Liver (tissue), 9 donors: ENCODE results near the gene ZMYM4. TPM values are rescaled to one million over a fixed set of nuclear protein-coding genes. Genes with fewer than 3 reads are reported as not detected.

Experiments used
- DNase-seq: peaks from one replicate; pipeline ENCODE4 v3.0.0-alpha.2; 2017; ENCODE audit warnings: low spot score
- H3K27ac ChIP-seq, 2 donors: one replicate each; pipeline ENCODE4 v1.7.0; 2013; ENCODE audit warnings: inconsistent platforms in 2 of 2, low read length in 2 of 2, control low read depth in 1 of 2, low read depth in 1 of 2, mild to moderate bottlenecking in 1 of 2
- H3K27me3 ChIP-seq, 4 donors: one replicate each; pipeline versions ENCODE4 v1.6.1 to v1.7.0; 2013; ENCODE audit warnings: low read length in 3 of 4, inconsistent platforms in 1 of 4, mild to moderate bottlenecking in 1 of 4, moderate library complexity in 1 of 4; ENCODE audit not compliant: control insufficient read depth in 4 of 4, insufficient read depth in 4 of 4
- H3K36me3 ChIP-seq, 4 donors: one replicate each; pipeline versions ENCODE4 v1.6.1 to v1.7.0; 2013; ENCODE audit warnings: low read length in 3 of 4, mild to moderate bottlenecking in 3 of 4, low read depth in 1 of 4, moderate library complexity in 1 of 4; ENCODE audit not compliant: control insufficient read depth in 4 of 4, insufficient read depth in 3 of 4
- H3K4me1 ChIP-seq, 4 donors: one replicate each; pipeline versions ENCODE4 v1.6.1 to v1.7.0; 2013; ENCODE audit warnings: low read length in 3 of 4, mild to moderate bottlenecking in 3 of 4, moderate library complexity in 1 of 4; ENCODE audit not compliant: control insufficient read depth in 4 of 4, insufficient read depth in 4 of 4
- H3K4me3 ChIP-seq, 3 donors: one replicate each; pipeline versions ENCODE4 v1.6.1 to v1.7.0; 2013; ENCODE audit warnings: low read length in 3 of 3, control low read depth in 1 of 3, low read depth in 1 of 3, mild to moderate bottlenecking in 1 of 3
- H3K9ac ChIP-seq, 2 donors: one replicate each; pipeline ENCODE4 v1.7.0; 2013; ENCODE audit warnings: low read length in 2 of 2, mild to moderate bottlenecking in 2 of 2, moderate library complexity in 2 of 2, control low read depth in 1 of 2, low read depth in 1 of 2
- H3K9me3 ChIP-seq, 4 donors: one replicate each; pipeline versions ENCODE4 v1.6.1 to v1.7.0; 2013; ENCODE audit warnings: low read length in 3 of 4; ENCODE audit not compliant: control insufficient read depth in 4 of 4
- EGR1 ChIP-seq, 2 donors: IDR thresholded peaks; 2 replicates each; pipeline ENCODE4 v1.6.1; 2016 to 2018; ENCODE audit warnings: antibody characterized with exemption in 2 of 2, low read depth in 2 of 2
- FOXA1 ChIP-seq: IDR thresholded peaks from 2 replicates; pipeline ENCODE4 v1.6.1; 2016; ENCODE audit warnings: antibody characterized with exemption
- GABPA ChIP-seq, 2 donors: IDR thresholded peaks in 1 of 2; conservative IDR thresholded peaks in 1 of 2; 2 replicates each; pipeline ENCODE4 v1.6.1; 2016; ENCODE audit warnings: antibody characterized with exemption in 2 of 2, mild to moderate bottlenecking in 1 of 2, moderate library complexity in 1 of 2
- HNF4A ChIP-seq, 2 donors: conservative IDR thresholded peaks; 2 replicates each; pipeline ENCODE4 v1.6.1; 2016; ENCODE audit warnings: antibody characterized with exemption in 2 of 2, mild to moderate bottlenecking in 2 of 2
- JUND ChIP-seq, 2 donors: IDR thresholded peaks; 2 replicates each; pipeline ENCODE4 v1.6.1; 2016; ENCODE audit warnings: antibody characterized with exemption in 2 of 2
- RAD21 ChIP-seq, 2 donors: IDR thresholded peaks; 2 replicates each; pipeline ENCODE4 v1.6.1; 2016; ENCODE audit warnings: antibody characterized with exemption in 2 of 2, mild to moderate bottlenecking in 2 of 2
- RXRA ChIP-seq, 2 donors: IDR thresholded peaks; 2 replicates each; pipeline ENCODE4 v1.6.1; 2017 to 2018; ENCODE audit warnings: antibody characterized with exemption in 2 of 2, mild to moderate bottlenecking in 1 of 2
- SP1 ChIP-seq: IDR thresholded peaks from 2 replicates; pipeline ENCODE4 v1.6.1; 2018; ENCODE audit warnings: antibody characterized with exemption, mild to moderate bottlenecking
- WGBS: extraction: QIAGEN DNeasy Blood & Tissue Kit; methylation state at CpG from one replicate; pipeline ENCODE4 v1.1.7; 2013; 5-methylcytosine and 5-hydroxymethylcytosine counted together
- polyA plus RNA-seq, 2 donors: library from polyadenylated mRNA; stranded (reverse) in 1 of 2; unstranded in 1 of 2; fragments of 200-250 nt in 1 of 2; fragments of >200 nt in 1 of 2; fragmentation: Nextera tagmentation in 1 of 2; extraction: Ambion mirVana in 1 of 2; gene quantifications; one replicate each; pipeline versions ENCODE4 v1.2.1 to v1.2.3, GENCODE V29; 2013 to 2015
- total RNA-seq, 2 donors: library from RNA; depleted of rRNA; stranded (reverse); fragments of >200 nt; gene quantifications; one replicate each; pipeline ENCODE4 v1.2.3, GENCODE V29; 2014
- TF ChIP-seq, protein P1 (sequence below): IDR thresholded peaks from 2 replicates; pipeline ENCODE4 v1.6.1; 2016; ENCODE audit warnings: antibody characterized with exemption
- TF ChIP-seq, protein P2 (sequence below): IDR thresholded peaks from 2 replicates; pipeline ENCODE4 v1.6.1; 2016; ENCODE audit warnings: antibody characterized with exemption
- TF ChIP-seq, protein P3 (sequence below): IDR thresholded peaks from 2 replicates; pipeline ENCODE4 v1.6.1; 2016; ENCODE audit warnings: antibody characterized with exemption
- TF ChIP-seq, protein P4 (sequence below): IDR thresholded peaks from 2 replicates; pipeline ENCODE4 v1.6.1; 2016; ENCODE audit warnings: antibody characterized with exemption, mild to moderate bottlenecking
- donor health status: healthy.
- donor health status: healthy.
- donor health status: healthy.
- donor health status: healthy.
- donor health status: healthy.

ZMYM4 gene
- total and polyA plus RNA-seq, 4 donors, result 5.3 to 16.8 (median 10.5) TPM

DNA sequence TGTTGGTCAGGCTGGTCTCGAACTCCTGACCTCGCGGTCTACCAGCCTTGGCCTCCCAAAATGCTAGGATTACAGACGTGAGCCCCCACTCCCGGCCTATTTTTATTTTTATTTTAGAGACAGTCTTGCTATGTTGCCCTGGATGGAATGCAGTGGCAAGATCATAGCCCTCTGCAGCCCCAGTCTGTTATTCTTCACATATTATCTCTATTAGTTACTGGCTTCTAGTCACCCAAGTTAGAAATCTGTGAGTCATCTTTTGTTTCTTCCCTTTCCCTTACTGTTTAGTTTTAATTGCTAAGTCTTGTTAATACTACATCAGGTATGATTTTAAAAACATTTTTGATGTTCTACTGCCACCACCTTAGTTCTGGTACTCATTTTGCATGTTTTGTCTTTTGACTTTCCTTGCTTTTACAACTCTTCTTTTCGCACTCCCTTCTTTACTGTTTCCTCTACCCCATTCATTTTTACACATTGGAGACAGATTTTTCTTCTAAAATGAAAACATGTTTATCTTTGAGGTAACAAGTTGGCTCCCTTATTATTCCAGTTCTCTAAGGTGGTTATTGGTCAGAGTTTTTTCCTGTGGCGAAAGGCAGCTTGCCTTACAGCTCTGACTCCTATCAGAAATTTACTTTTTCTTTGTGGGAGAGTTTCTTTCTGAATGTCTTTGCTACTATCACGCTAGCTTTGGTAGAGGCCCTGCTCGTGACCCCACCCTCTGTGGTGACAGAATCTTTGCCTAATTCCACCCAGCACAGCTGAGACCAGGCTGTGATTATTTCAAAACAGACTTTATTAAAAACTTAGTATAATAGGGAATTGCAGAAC lies 19.5 kb downstream of the ZMYM4 start:
- no peak overlapping the region for H3K27ac ChIP-seq
- peaks cover 0 to 2% (median 0%) of the 10 kb centered on the region in 4 donors for H3K9me3 ChIP-seq
- DNase-seq, result no peak
- no peak overlapping the region for H3K9ac ChIP-seq
- TF ChIP-seq SP1, result no peak
- TF ChIP-seq, protein P1, sequence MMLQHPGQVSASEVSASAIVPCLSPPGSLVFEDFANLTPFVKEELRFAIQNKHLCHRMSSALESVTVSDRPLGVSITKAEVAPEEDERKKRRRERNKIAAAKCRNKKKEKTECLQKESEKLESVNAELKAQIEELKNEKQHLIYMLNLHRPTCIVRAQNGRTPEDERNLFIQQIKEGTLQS, result no peak
- TF ChIP-seq, protein P2, sequence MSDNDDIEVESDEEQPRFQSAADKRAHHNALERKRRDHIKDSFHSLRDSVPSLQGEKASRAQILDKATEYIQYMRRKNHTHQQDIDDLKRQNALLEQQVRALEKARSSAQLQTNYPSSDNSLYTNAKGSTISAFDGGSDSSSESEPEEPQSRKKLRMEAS, result no peak
- TF ChIP-seq GABPA (IDR thresholded peaks at IDR 0.05 in 1 of 2, conservative IDR thresholded peaks at IDR 0.05 in 1 of 2), result no peak
- TF ChIP-seq EGR1 (IDR thresholded peaks at IDR 0.05; ENCODE audit: low read depth in 2 of 2), result no peak
- TF ChIP-seq FOXA1, result no peak
- TF ChIP-seq, protein P3, sequence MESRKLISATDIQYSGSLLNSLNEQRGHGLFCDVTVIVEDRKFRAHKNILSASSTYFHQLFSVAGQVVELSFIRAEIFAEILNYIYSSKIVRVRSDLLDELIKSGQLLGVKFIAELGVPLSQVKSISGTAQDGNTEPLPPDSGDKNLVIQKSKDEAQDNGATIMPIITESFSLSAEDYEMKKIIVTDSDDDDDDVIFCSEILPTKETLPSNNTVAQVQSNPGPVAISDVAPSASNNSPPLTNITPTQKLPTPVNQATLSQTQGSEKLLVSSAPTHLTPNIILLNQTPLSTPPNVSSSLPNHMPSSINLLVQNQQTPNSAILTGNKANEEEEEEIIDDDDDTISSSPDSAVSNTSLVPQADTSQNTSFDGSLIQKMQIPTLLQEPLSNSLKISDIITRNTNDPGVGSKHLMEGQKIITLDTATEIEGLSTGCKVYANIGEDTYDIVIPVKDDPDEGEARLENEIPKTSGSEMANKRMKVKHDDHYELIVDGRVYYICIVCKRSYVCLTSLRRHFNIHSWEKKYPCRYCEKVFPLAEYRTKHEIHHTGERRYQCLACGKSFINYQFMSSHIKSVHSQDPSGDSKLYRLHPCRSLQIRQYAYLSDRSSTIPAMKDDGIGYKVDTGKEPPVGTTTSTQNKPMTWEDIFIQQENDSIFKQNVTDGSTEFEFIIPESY, result no peak
- H3K27me3 ChIP-seq, result no peaks in the 10 kb centered on the region
- peaks cover 0 to 1% (median 0%) of the 10 kb centered on the region in 4 donors for H3K4me1 ChIP-seq
- peaks cover 0 to 2% (median 0%) of the 10 kb centered on the region in 4 donors for H3K36me3 ChIP-seq
- H3K4me3 ChIP-seq, result no peak overlapping the region
- 94% methylated on average over 9 of the region's 9 CpGs for WGBS

DNA sequence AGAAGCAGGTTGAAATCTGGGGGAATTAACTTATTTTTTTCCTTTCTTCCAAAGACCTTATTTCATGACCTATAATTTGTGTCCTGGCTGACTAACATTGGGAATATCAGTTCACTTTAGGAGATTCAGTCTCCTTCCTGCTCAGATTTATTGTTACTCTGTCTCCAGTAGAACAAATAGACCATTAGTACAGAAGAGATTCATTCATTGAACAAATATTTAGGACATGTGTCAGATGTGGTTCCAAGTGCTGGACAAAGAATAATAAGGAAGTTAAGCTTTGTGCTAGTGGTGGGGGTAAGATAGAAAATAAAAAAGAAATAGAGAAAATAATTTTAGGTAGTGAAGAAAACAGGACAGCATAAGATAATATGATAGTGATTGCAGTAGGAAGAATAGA lies 20.3 kb downstream of the ZMYM4 start:
- Histone ChIP-seq H3K9me3 (peaks cover 0 to 2% (median 0%) of the 10 kb centered on the region in 4 donors), H3K27me3 (no peaks in the 10 kb centered on the region), H3K4me3 (no peak overlapping the region), H3K9ac (no peak overlapping the region), H3K36me3 (peaks cover 0 to 2% (median 0%) of the 10 kb centered on the region in 4 donors), H3K27ac (no peak overlapping the region), H3K4me1 (peaks cover 0 to 1% (median 0%) of the 10 kb centered on the region in 4 donors)
- no peak for TF ChIP-seq RAD21 (IDR thresholded peaks at IDR 0.05)
- TF ChIP-seq, protein P3, result no peak
- TF ChIP-seq, protein P2, result no peak
- TF ChIP-seq RXRA (IDR thresholded peaks at IDR 0.05), result no peak
- TF ChIP-seq FOXA1, result no peak
- TF ChIP-seq JUND (IDR thresholded peaks at IDR 0.05), result no peak
- TF ChIP-seq, protein P1, result no peak
- TF ChIP-seq HNF4A (conservative IDR thresholded peaks at IDR 0.05), result no peak
- no peak for TF ChIP-seq EGR1 (IDR thresholded peaks at IDR 0.05; ENCODE audit: low read depth in 2 of 2)
- TF ChIP-seq, protein P4, sequence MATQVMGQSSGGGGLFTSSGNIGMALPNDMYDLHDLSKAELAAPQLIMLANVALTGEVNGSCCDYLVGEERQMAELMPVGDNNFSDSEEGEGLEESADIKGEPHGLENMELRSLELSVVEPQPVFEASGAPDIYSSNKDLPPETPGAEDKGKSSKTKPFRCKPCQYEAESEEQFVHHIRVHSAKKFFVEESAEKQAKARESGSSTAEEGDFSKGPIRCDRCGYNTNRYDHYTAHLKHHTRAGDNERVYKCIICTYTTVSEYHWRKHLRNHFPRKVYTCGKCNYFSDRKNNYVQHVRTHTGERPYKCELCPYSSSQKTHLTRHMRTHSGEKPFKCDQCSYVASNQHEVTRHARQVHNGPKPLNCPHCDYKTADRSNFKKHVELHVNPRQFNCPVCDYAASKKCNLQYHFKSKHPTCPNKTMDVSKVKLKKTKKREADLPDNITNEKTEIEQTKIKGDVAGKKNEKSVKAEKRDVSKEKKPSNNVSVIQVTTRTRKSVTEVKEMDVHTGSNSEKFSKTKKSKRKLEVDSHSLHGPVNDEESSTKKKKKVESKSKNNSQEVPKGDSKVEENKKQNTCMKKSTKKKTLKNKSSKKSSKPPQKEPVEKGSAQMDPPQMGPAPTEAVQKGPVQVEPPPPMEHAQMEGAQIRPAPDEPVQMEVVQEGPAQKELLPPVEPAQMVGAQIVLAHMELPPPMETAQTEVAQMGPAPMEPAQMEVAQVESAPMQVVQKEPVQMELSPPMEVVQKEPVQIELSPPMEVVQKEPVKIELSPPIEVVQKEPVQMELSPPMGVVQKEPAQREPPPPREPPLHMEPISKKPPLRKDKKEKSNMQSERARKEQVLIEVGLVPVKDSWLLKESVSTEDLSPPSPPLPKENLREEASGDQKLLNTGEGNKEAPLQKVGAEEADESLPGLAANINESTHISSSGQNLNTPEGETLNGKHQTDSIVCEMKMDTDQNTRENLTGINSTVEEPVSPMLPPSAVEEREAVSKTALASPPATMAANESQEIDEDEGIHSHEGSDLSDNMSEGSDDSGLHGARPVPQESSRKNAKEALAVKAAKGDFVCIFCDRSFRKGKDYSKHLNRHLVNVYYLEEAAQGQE, result no peak
- no peak for DNase-seq
